A673 (cell line): ENCODE measurements around the gene LPCAT4. TPM values are rescaled to one million over a fixed set of nuclear protein-coding genes. Genes with fewer than 3 reads are reported as not detected.

Source experiments
- BruUV-seq: library from RNA; stranded (reverse); fragments of 400-500 nt; replicated peaks from 2 replicates; lab custom pipeline; 2021; lab: Mats Ljungman, UMichigan
- CTCF ChIA-PET: fragments of 300-600 bp; sonication (Branson Sonifier 250); formaldehyde crosslinking; loops from one replicate; lab custom pipeline; 2022; ENCODE audit warnings: antibody characterized with exemption; lab: Charles Lee
- POLR2A ChIA-PET: fragments of 300-600 bp; sonication (Branson Sonifier 250); formaldehyde crosslinking; loops from one replicate; lab custom pipeline; 2022; ENCODE audit warnings: antibody characterized with exemption; ENCODE audit not compliant: low non-redundant PET; lab: Charles Lee
- DNase-seq: peaks from one replicate; pipeline ENCODE4 v3.0.0-alpha.2; 2015; ENCODE audit warnings: low spot score
- H3K27ac ChIP-seq: fragments of 200-600 bp; sonication (generic); 2 replicates; pipeline ENCODE4 v1.5.1; 2016; ENCODE audit warnings: mixed run types, low read depth, mild to moderate bottlenecking, mixed read lengths, antibody characterized with exemption, low read length; ENCODE audit not compliant: poor library complexity, severe bottlenecking
- H3K27me3 ChIP-seq: fragments of 200-600 bp; sonication (generic); replicated peaks from 2 replicates; pipeline ENCODE4 v1.6.1; 2017; ENCODE audit warnings: mixed run types, low read depth, mild to moderate bottlenecking, mixed read lengths, antibody characterized with exemption, low read length; ENCODE audit not compliant: insufficient read depth, poor library complexity
- H3K36me3 ChIP-seq: fragments of 200-600 bp; sonication (generic); 2 replicates; pipeline ENCODE4 v1.6.1; 2016; ENCODE audit warnings: mixed run types, mild to moderate bottlenecking, mixed read lengths, antibody characterized with exemption, low read length; ENCODE audit not compliant: insufficient read depth, poor library complexity, severe bottlenecking
- H3K4me1 ChIP-seq: fragments of 200-600 bp; sonication (generic); 2 replicates; pipeline ENCODE4 v1.6.1; 2017; ENCODE audit warnings: mixed run types, mild to moderate bottlenecking, mixed read lengths, antibody characterized with exemption, low read length; ENCODE audit not compliant: insufficient read depth, poor library complexity, severe bottlenecking
- H3K4me3 ChIP-seq: fragments of 200-600 bp; sonication (generic); 2 replicates; pipeline ENCODE4 v1.5.1; 2016; ENCODE audit warnings: low read depth, mixed run types, mild to moderate bottlenecking, mixed read lengths, low read length; ENCODE audit not compliant: poor library complexity, severe bottlenecking
- H3K9me3 ChIP-seq: fragments of 200-600 bp; sonication (generic); 2 replicates; pipeline ENCODE4 v1.6.1; 2016; ENCODE audit warnings: mixed run types, low read depth, mild to moderate bottlenecking, mixed read lengths, antibody characterized with exemption, low read length; ENCODE audit not compliant: poor library complexity, severe bottlenecking
- CTCF ChIP-seq: fragments of 300-800, 200-600 bp; sonication (generic); conservative IDR thresholded peaks from 2 replicates; pipeline ENCODE4 v1.5.1; 2017; ENCODE audit warnings: low read depth, mild to moderate bottlenecking, antibody characterized with exemption, low read length, moderate library complexity, mixed read lengths
- EZH2 ChIP-seq: fragments of 200-600 bp; sonication (generic); IDR thresholded peaks from 2 replicates; pipeline ENCODE4 v1.6.1; 2017; ENCODE audit warnings: borderline replicate concordance, low read depth, mild to moderate bottlenecking, mixed read lengths, antibody characterized with exemption, low read length; ENCODE audit not compliant: poor library complexity, severe bottlenecking
- intact Hi-C: fragments of 100-400 bp; cut with micrococcal nuclease; formaldehyde crosslinking; loops from one replicate; pipeline ENCODE4 v1.10.0; 2022; ENCODE audit not compliant: unreplicated experiment
- total RNA-seq: library from RNA; stranded (reverse); gene quantifications from 2 replicates; pipeline ENCODE4 v1.2.3, GENCODE V29; 2021

LPCAT4 gene
- total RNA-seq, 1 experiment from 2014 or later = 37.8 TPM

- DNase-seq = no peak
- no peak for TF ChIP-seq EZH2
- TF ChIP-seq CTCF = no peak
- CTCF ChIA-PET = no interaction called here
- Histone ChIP-seq H3K9me3 (no peaks in the 10 kb centered on the region), H3K27ac (no peak overlapping the region), H3K27me3 (no peaks in the 10 kb centered on the region), H3K4me3 (peak overlapping the region; percentile 82), H3K36me3 (no peaks in the 10 kb centered on the region), H3K4me1 (peaks cover 8% of the 10 kb centered on the region)
- no TSS peak for BruUV-seq
- intact Hi-C loops = loop anchor here (10.0 kb wide), 2 partner anchors 121 to 261 kb away; partner anchors contain the start of genes EMC7 and PGBD4
- POLR2A ChIA-PET = no interaction called here
Measured at GRCh38 chr15:34365836-34366235, 1.2 kb downstream of the LPCAT4 start.

- Histone ChIP-seq H3K4me1 (peaks cover 8% of the 10 kb centered on the region), H3K4me3 (peak overlapping the region; percentile 82), H3K36me3 (no peaks in the 10 kb centered on the region), H3K27me3 (no peaks in the 10 kb centered on the region), H3K27ac (no peak overlapping the region), H3K9me3 (no peaks in the 10 kb centered on the region)
- TF ChIP-seq EZH2 (no peak), CTCF (no peak)
- intact Hi-C loops = loop anchor here (10.0 kb wide), 2 partner anchors 120 to 260 kb away; partner anchors contain the start of genes EMC7 and PGBD4
- CTCF ChIA-PET = no interaction called here
- DNase-seq = no peak
- POLR2A ChIA-PET = no interaction called here
- no TSS peak for BruUV-seq
Measured at GRCh38 chr15:34365091-34365825, 1.7 kb downstream of the LPCAT4 start.

GRCh38 chr15:34364041-34364440, 3.0 kb downstream of the LPCAT4 start:
- Histone ChIP-seq H3K4me1 (peaks cover 8% of the 10 kb centered on the region), H3K9me3 (no peaks in the 10 kb centered on the region), H3K27ac (no peak overlapping the region), H3K27me3 (no peaks in the 10 kb centered on the region), H3K4me3 (no peak overlapping the region), H3K36me3 (peaks cover 6% of the 10 kb centered on the region)
- no peak for DNase-seq
- TF ChIP-seq EZH2 (no peak), CTCF (no peak)
- ChIA-PET POLR2A (no interaction called here), CTCF (no interaction called here)
- intact Hi-C loops = loop anchor here (10.0 kb wide), 2 partner anchors 119 to 259 kb away; partner anchors contain the start of genes EMC7 and PGBD4
- no TSS peak for BruUV-seq
